CD4-positive, alpha-beta T cell treated with Interleukin-4 for 4 hours (primary cell): ENCODE data around the gene EIF4E3.

Experiments
- DNase-seq: peaks from one replicate; pipeline ENCODE4 v3.0.0-alpha.2; 2020

EIF4E3 gene

GRCh38 chr3:71685686-71686085 is 39.5 kb downstream of the EIF4E3 start:
- DNase-seq: peak; percentile 25

- no peak for DNase-seq
These were observed 40.3 kb downstream of the EIF4E3 start for GRCh38 chr3:71684757-71685386.

- no peak for DNase-seq
These were observed 41.0 kb downstream of the EIF4E3 start for GRCh38 chr3:71684046-71684756.

GRCh38 chr3:71681224-71681668 is 44.0 kb downstream of the EIF4E3 start:
- no peak for DNase-seq

GRCh38 chr3:71680603-71681002 is 44.6 kb downstream of the EIF4E3 start:
- DNase-seq: no peak

- no peak for DNase-seq
These were observed 48.3 kb downstream of the EIF4E3 start for GRCh38 chr3:71676931-71677330.

GRCh38 chr3:71673486-71673885 is 51.7 kb downstream of the EIF4E3 start:
- DNase-seq: no peak

- no peak for DNase-seq
These were observed 52.4 kb downstream of the EIF4E3 start for GRCh38 chr3:71672807-71673206.

- no peak for DNase-seq
These were observed 52.9 kb downstream of the EIF4E3 start for GRCh38 chr3:71672340-71672739.

GRCh38 chr3:71671216-71671845 is 53.9 kb downstream of the EIF4E3 start:
- DNase-seq: no peak

GRCh38 chr3:71662568-71662967 is 62.6 kb downstream of the EIF4E3 start:
- no peak for DNase-seq

GRCh38 chr3:71662056-71662455 is 63.1 kb downstream of the EIF4E3 start:
- DNase-seq: no peak

GRCh38 chr3:71659864-71660591 is 65.2 kb downstream of the EIF4E3 start:
- no peak for DNase-seq

GRCh38 chr3:71657831-71658530 is 67.2 kb downstream of the EIF4E3 start:
- DNase-seq: no peak

GRCh38 chr3:71655061-71655460 is 70.1 kb downstream of the EIF4E3 start:
- no peak for DNase-seq

GRCh38 chr3:71653414-71653807 is 71.8 kb downstream of the EIF4E3 start:
- no peak for DNase-seq

- DNase-seq: peak; percentile 8
These were observed 72.3 kb downstream of the EIF4E3 start for GRCh38 chr3:71652781-71653413.

- no peak for DNase-seq
These were observed 73.6 kb downstream of the EIF4E3 start for GRCh38 chr3:71651625-71652024.

- DNase-seq: no peak
These were observed 74.8 kb downstream of the EIF4E3 start for GRCh38 chr3:71650372-71650771.

GRCh38 chr3:71649757-71650156 is 75.4 kb downstream of the EIF4E3 start:
- DNase-seq: no peak

- DNase-seq: no peak
These were observed 77.5 kb downstream of the EIF4E3 start for GRCh38 chr3:71647751-71648150.

- no peak for DNase-seq
These were observed 78.2 kb downstream of the EIF4E3 start for GRCh38 chr3:71646971-71647370.
